WI38 (cell line): ENCODE data around the gene PPP6C.
A peak's percentile ranks its signal among the peaks of the same experiment; 100 is the strongest.

Experiments used
- H3K4me3 ChIP-seq: 2 replicates; pipeline ENCODE4 v1.5.1; 2011; ENCODE audit warnings: low read depth, mild to moderate bottlenecking, control low read depth, low read length
- TF ChIP-seq, protein P1 (sequence below): IDR thresholded peaks from 2 replicates; pipeline ENCODE4 v1.5.1; 2012; ENCODE audit warnings: low read depth, mild to moderate bottlenecking, control low read depth, low read length

PPP6C gene

DNA sequence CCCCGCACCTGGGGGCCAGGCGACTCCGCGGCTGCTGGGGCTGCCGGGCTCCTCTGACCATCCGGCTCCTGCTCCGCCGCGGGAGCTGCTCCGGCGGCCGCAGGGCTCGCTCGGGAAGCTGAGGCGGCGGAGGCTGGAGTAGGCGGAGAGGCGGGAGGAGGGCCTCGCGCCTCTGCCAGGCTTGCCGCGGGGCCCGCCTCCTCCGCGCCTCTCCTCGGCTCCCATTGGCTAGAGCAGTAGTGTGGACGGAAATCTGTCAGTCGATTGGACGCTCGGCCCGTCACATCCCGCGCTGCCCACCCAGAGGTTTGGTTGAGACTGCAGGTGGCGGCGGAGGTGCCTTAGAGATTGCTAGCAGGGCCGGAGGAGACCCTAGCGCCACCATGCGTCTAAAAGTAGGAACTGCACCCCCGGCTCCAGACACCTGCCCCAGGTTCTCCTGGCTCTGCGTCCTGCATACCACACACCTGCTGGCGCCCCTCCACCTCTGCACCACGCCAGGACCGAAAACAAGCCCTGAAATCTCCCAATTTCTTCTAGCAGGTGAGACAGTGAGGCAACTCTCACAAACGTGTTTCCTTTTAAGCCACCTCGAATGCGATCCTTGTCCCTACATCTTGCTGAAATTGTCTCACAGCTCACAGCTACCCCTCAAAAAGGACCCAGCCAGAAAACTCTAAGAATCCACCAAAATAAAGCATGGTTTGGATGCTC, 46.1 kb downstream of the PPP6C start, which contains the start of gene SCAI:
TSS of gene SCAI (minus strand) at position 152 of the 714 bp plus-strand sequence. CDS start at position 61, 91 bp downstream.
- peak within 1 kb of the TSS; percentile 78 for H3K4me3 ChIP-seq
- TF ChIP-seq, protein P1, sequence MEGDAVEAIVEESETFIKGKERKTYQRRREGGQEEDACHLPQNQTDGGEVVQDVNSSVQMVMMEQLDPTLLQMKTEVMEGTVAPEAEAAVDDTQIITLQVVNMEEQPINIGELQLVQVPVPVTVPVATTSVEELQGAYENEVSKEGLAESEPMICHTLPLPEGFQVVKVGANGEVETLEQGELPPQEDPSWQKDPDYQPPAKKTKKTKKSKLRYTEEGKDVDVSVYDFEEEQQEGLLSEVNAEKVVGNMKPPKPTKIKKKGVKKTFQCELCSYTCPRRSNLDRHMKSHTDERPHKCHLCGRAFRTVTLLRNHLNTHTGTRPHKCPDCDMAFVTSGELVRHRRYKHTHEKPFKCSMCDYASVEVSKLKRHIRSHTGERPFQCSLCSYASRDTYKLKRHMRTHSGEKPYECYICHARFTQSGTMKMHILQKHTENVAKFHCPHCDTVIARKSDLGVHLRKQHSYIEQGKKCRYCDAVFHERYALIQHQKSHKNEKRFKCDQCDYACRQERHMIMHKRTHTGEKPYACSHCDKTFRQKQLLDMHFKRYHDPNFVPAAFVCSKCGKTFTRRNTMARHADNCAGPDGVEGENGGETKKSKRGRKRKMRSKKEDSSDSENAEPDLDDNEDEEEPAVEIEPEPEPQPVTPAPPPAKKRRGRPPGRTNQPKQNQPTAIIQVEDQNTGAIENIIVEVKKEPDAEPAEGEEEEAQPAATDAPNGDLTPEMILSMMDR = peak; percentile 99

DNA sequence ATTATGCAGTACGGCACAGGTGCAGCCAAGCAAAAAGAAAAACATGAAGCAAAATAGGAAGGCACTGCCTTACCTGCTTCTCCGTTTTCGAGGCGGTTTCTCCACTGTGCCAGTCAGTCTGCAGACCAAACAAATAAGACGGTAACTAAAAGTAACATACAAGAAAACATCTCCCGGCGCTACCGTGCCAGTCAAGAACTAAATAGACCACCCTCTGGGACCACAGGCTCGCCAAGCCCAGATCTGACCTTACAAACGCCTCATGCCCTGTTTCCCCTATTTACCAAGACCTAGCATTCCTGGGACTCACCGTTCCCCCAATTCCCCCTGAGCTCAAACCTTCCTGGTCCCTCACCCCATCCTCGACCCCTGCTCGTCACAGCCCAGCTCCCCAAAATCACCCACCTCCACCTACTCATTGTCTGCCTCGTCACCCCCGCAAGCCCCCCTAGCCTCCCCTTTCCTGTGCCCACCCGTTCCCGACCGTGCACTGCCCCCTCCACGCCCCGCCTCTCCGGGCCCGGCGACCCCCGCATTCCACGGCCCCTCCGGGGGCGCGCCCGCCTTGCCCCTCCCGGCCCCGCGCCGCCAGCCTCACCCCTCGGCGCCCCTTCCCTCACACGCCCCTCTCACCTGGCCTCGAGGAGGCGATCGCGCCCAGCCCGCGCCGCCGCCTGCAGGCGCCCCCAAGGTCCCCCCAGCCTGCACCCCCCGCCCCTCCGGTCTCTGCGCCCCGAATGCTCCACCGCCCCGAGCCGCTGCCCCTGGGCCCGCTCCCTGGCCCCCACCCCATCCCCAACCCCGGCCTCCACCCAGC, 46.8 kb downstream of the PPP6C start:
- H3K4me3 ChIP-seq = peak overlapping the region; percentile 78
- TF ChIP-seq, protein P1 = no peak

DNA sequence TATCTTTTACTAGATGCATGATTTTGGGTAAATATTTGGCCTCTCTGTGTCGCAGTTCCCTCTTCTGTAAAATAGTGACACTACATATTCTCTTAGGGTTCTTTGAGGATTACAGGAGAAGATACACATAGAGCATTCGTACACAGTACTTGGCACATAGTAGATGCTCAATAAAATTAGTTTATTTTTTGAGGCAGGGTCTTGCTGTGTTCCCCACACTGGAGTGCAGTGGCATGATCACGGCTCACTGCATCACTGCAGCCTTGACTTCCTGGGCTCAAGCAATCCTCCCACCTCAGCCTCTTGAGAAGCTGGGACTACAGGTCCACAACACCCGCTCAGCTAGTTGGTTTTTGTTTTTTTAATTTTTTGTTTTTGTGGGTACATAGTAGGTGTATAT, 47.9 kb downstream of the PPP6C start:
- peak overlapping the region; percentile 78 for H3K4me3 ChIP-seq

DNA sequence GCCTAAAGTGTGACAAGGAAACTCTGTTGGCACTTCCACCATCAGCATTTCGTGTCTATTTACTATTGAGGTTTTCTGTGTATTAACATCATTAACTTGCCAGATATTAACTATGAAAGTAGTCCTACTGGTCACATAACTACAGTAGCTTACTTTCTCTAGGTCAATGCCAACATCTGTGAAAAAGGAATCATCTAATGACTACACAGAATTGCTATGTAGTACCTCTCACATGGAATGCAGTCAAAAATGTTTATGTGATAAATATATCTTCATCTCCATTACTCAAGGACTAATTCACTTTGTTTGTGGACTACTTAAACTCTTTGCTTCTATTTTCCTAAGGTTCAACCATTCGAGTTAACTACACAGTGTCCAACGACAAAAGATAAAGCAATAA, 48.4 kb downstream of the PPP6C start:
- H3K4me3 ChIP-seq = peak overlapping the region; percentile 78; the same call in 1 of the 2 replicates
- TF ChIP-seq, protein P1 = no peak

More for the DNA sequence above, 47.9 kb downstream of the PPP6C start:
- TF ChIP-seq, protein P1 = no peak

DNA sequence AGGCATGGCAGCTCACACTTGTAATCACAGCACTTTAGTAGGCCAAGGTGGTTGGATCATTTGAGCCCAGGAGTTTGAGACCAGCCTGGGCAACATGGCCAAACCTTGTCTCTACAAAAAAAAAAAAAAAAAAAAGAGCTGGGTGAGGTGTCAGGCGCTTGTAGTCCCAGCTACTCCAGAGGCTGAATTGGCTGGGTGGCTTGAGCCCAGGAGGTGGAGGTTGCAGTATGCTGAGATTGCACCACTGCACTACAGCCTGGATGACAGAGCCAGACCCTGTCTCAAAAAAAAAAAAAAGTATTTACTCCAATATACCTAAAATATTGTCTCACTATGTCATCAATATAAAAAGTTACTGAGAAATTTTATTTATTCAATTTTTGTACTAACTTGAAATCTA, 49.0 kb downstream of the PPP6C start:
- TF ChIP-seq, protein P1 = no peak
- no peak overlapping the region for H3K4me3 ChIP-seq

DNA sequence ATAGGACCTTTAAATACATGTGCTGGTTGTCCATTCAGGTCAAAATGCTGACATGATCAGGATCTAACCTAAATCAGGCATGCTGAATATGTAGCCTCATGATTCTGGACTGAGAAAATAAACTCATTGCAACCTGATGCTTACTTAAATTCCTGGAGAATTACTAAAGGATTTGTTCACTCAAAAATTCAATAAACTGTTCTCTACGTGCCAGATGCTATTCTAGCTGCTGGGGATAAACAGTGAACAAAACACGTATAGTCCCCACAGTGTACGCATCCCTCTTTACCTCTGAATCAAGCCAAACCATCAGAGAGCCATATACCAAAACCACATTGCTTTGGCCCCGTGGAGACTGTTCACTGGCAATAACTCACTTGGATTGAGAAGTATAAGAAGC, 52.4 kb downstream of the PPP6C start:
- TF ChIP-seq, protein P1 = no peak
- H3K4me3 ChIP-seq = no peak overlapping the region

DNA sequence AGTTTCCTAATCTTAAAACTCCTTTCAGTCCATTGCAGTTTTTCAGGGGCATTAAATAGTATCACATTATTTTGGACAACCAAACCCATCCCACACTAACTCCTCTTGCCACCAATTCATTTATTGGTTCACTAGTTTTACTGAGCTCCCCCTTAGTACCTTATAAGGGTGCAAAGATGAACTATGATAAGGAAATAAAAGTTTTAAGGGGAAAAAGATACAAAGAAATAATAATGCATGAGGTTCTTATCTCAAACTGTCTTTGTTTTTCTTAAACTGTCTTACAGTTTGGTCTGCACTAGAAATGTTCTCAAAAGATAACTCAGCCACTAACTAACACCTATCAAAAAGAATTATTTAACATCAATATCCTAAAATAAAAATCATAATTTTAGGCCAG, 54.6 kb downstream of the PPP6C start:
- no peak overlapping the region for H3K4me3 ChIP-seq
- TF ChIP-seq, protein P1 = no peak
